Osteocyte (in vitro differentiated cells): ENCODE data around the gene ENTPD3. TPM values are rescaled to one million over a fixed set of nuclear protein-coding genes. Genes with fewer than 3 reads are reported as not detected.
"Not testable (repeated sequence)": the region's sequence is repeated elsewhere in the genome, so short reads cannot be mapped to it uniquely, and the experiment has no call there.

Source experiments
- DNase-seq: peaks from one replicate; pipeline ENCODE4 v3.0.0; 2021; ENCODE audit warnings: mixed read lengths; ENCODE audit not compliant: unreplicated experiment; ENCODE audit errors: extremely low spot score
- H3K27ac Mint-ChIP-seq: one replicate; pipeline ENCODE4 v1.8.0; 2021; ENCODE audit warnings: mild to moderate bottlenecking, mixed read lengths; ENCODE audit not compliant: unreplicated experiment
- H3K27me3 Mint-ChIP-seq: one replicate; pipeline ENCODE4 v1.8.0; 2021; ENCODE audit warnings: mixed read lengths; ENCODE audit not compliant: unreplicated experiment
- H3K36me3 Mint-ChIP-seq: one replicate; pipeline ENCODE4 v1.8.0; 2021; ENCODE audit warnings: mixed read lengths; ENCODE audit not compliant: unreplicated experiment
- H3K4me1 Mint-ChIP-seq: one replicate; pipeline ENCODE4 v1.8.0; 2021; ENCODE audit warnings: mixed read lengths; ENCODE audit not compliant: unreplicated experiment
- H3K4me3 Mint-ChIP-seq: one replicate; pipeline ENCODE4 v1.8.0; 2021; ENCODE audit warnings: mild to moderate bottlenecking, moderate library complexity, mixed read lengths; ENCODE audit not compliant: unreplicated experiment
- H3K9me3 Mint-ChIP-seq: one replicate; pipeline ENCODE4 v1.8.0; 2021; ENCODE audit warnings: mixed read lengths; ENCODE audit not compliant: unreplicated experiment
- CTCF ChIP-seq: fragments of 200-600 bp; sonication (generic); IDR thresholded peaks from 2 replicates; pipeline ENCODE4 v1.5.0; 2021; ENCODE audit warnings: antibody characterized with exemption, mild to moderate bottlenecking, moderate library complexity
- total RNA-seq: library from RNA; stranded (reverse); gene quantifications from 2 replicates; pipeline ENCODE4 v1.2.1, GENCODE V29; 2021

Gene ENTPD3
- total RNA-seq, 1 donor from 2014 or later, result not detected

GRCh38 chr3:40456940-40457823 is 70.2 kb downstream of the ENTPD3 start, which contains the start of gene RPL14:
Gene RPL14, plus strand, starts transcription at chr3:40457339. Its CDS starts 133 bp downstream, at chr3:40457472.
- H3K9me3 Mint-ChIP-seq, result no peaks in the 10 kb centered on the region
- peaks cover 29% of the 10 kb centered on the region for H3K36me3 Mint-ChIP-seq
- H3K4me3 Mint-ChIP-seq, result peak within 1 kb of the TSS; percentile 80
- peaks cover 40% of the 10 kb centered on the region for H3K4me1 Mint-ChIP-seq
- H3K27ac Mint-ChIP-seq, result peak within 1 kb of the TSS; percentile 92
- peak; percentile 97 for DNase-seq
- TF ChIP-seq CTCF, result no peak
- H3K27me3 Mint-ChIP-seq, result no peaks in the 10 kb centered on the region

- peak overlapping the region; percentile 80 for H3K4me3 Mint-ChIP-seq
- H3K27me3 Mint-ChIP-seq, result no peaks in the 10 kb centered on the region
- no peak for DNase-seq
- H3K4me1 Mint-ChIP-seq, result peaks cover 32% of the 10 kb centered on the region
- TF ChIP-seq CTCF, result no peak
- H3K36me3 Mint-ChIP-seq, result peaks cover 35% of the 10 kb centered on the region
- no peaks in the 10 kb centered on the region for H3K9me3 Mint-ChIP-seq
- H3K27ac Mint-ChIP-seq, result peak overlapping the region; percentile 45
Measured at GRCh38 chr3:40458473-40458872, 71.5 kb downstream of the ENTPD3 start.

- not testable (repeated sequence) for H3K27ac Mint-ChIP-seq, H3K4me3 Mint-ChIP-seq, H3K9me3 Mint-ChIP-seq, DNase-seq, H3K27me3 Mint-ChIP-seq
- Mint-ChIP-seq H3K4me1 (peaks cover 25% of the 10 kb centered on the region), H3K36me3 (peaks cover 49% of the 10 kb centered on the region)
Measured at GRCh38 chr3:40460481-40460880, 73.5 kb downstream of the ENTPD3 start.

- peaks cover 21% of the 10 kb centered on the region for H3K4me1 Mint-ChIP-seq
- peaks cover 49% of the 10 kb centered on the region for H3K36me3 Mint-ChIP-seq
- TF ChIP-seq CTCF, result no peak
- H3K9me3 Mint-ChIP-seq, result no peaks in the 10 kb centered on the region
- no peak overlapping the region for H3K4me3 Mint-ChIP-seq
- no peak for DNase-seq
- H3K27me3 Mint-ChIP-seq, result no peaks in the 10 kb centered on the region
- H3K27ac Mint-ChIP-seq, result no peak overlapping the region
Measured at GRCh38 chr3:40461161-40461560, 74.2 kb downstream of the ENTPD3 start.

- not testable (repeated sequence) for H3K4me3 Mint-ChIP-seq, H3K9me3 Mint-ChIP-seq, DNase-seq, H3K27ac Mint-ChIP-seq, H3K27me3 Mint-ChIP-seq
- Mint-ChIP-seq H3K4me1 (peaks cover 15% of the 10 kb centered on the region), H3K36me3 (peaks cover 46% of the 10 kb centered on the region)
Measured at GRCh38 chr3:40462838-40463237, 75.9 kb downstream of the ENTPD3 start.

GRCh38 chr3:40463579-40463978 is 76.6 kb downstream of the ENTPD3 start:
- Mint-ChIP-seq H3K27ac (no peak overlapping the region), H3K36me3 (peaks cover 40% of the 10 kb centered on the region), H3K4me3 (no peak overlapping the region), H3K9me3 (no peaks in the 10 kb centered on the region), H3K27me3 (no peaks in the 10 kb centered on the region), H3K4me1 (peaks cover 7% of the 10 kb centered on the region)
- no peak for TF ChIP-seq CTCF
- no peak for DNase-seq
